Measurements from ENCODE around the gene TNFRSF1A.

- TF ChIP-seq CTCF (IDR thresholded peaks at IDR 0.05) (no peak), POLR2A (IDR thresholded peaks at IDR 0.05) (no peak)
These were observed 1.6 kb upstream of the TNFRSF1A start for GRCh38 chr12:6343518-6343917.
